Stimulated activated CD8-positive, alpha-beta memory T cell treated with anti-CD3 and anti-CD28 coated beads, Interleukin-12 subunit alpha, Interleukin-12 subunit beta, amount 100 ng/mL, for 1 hour (primary cell): ENCODE results near the gene TAL2.

Source experiments
- DNase-seq: peaks from one replicate; pipeline ENCODE4 v3.0.0-alpha.2; 2020; ENCODE audit warnings: low read depth

TAL2 gene

DNA sequence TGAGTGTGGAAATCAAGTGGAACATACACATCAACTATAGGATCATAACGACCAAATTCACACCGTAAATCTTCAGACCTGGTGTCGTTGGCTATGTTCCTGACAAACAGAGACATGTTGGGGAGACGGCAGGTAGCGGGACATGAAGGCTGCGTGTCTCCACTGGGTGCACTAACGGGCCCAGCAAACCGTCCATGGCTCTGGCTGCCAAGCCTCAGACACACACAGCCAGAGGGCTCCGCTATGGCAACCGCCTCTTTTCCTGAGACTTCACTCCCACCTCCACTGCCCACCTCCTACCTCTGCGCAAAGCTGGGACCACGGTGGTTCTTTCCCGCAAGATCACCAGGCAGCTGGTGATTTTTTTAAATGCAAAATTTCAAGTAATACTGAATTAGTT is 48.4 kb downstream of the TAL2 start:
- no peak for DNase-seq

DNA sequence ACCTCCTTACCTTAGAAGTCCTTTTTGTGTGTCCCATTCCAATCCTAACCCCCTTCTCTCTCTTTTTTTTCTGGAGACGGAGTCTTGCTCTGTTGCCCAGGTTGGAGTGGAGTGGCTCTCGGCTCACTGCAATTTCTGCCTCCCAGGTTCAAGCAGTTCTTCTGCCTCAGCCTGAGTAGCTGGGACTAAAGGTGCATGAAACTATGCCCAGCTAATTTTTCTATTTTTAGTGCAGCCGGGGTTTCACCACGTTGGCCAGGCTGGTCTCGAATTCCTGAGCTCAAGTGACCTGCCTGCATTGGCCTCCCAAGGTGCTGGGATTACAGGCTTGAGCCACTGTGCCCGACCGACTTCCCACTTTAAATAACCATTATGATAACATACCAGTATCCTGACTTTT is 49.6 kb downstream of the TAL2 start:
- DNase-seq, result no peak

DNA sequence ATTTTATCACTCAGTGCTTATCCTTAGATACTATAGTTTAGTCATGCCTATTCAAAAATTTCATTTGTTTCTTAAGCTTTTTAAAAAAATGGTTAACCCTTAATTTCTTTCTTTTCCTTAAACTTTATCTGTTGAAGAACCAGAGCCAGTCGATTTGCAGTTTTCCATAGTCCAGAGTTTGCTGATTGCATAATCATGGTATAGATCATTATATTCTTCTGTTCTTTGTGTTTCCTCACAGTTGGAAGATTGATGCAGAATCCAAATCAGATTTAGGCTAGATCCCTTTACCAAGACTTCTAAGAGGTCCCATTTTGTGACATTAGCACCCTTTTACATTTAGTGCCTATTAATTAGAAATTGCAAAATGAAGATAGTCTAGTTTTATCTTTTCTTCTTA is 50.0 kb downstream of the TAL2 start:
- no peak for DNase-seq
